ENCODE data around the gene COL11A1. TPM values are rescaled to one million over a fixed set of nuclear protein-coding genes. Genes with fewer than 3 reads are reported as not detected.
A peak's percentile ranks its signal among the peaks of the same experiment; 100 is the strongest.
"Not testable (repeated sequence)": the region's sequence is repeated elsewhere in the genome, so short reads cannot be mapped to it uniquely, and the experiment has no call there.

COL11A1 gene
- total RNA-seq, 1 experiment from 2014 or later: not detected

GRCh38 chr1:103063921-103064320 is 44.4 kb downstream of the COL11A1 start:
- peaks cover 5% of the 10 kb centered on the region for H3K4me1 Mint-ChIP-seq (ENCODE audit: insufficient read depth, unreplicated experiment)
- H3K27me3 Mint-ChIP-seq (ENCODE audit: insufficient read depth, unreplicated experiment): peaks cover 35% of the 10 kb centered on the region
- H3K27ac Mint-ChIP-seq (ENCODE audit: low read depth, unreplicated experiment): no peak overlapping the region
- no peaks in the 10 kb centered on the region for H3K36me3 Mint-ChIP-seq (ENCODE audit: insufficient read depth, unreplicated experiment)
- no peaks in the 10 kb centered on the region for H3K9me3 Mint-ChIP-seq (ENCODE audit: unreplicated experiment)
- DNase-seq (ENCODE audit: unreplicated experiment): peak; percentile 65
- ChIA-PET CTCF (no interaction called here), POLR2A (no interaction called here)
- H3K4me3 Mint-ChIP-seq (ENCODE audit: unreplicated experiment): no peak overlapping the region
- no TSS peak for BruUV-seq (replicated peaks)
- TF ChIP-seq CTCF (IDR thresholded peaks at IDR 0.05; ENCODE audit: unreplicated experiment): no peak
- intact Hi-C loops (cut with micrococcal nuclease): no loop called here

- Mint-ChIP-seq H3K27ac (ENCODE audit: low read depth, unreplicated experiment) (no peak overlapping the region), H3K9me3 (ENCODE audit: unreplicated experiment) (no peaks in the 10 kb centered on the region), H3K27me3 (ENCODE audit: insufficient read depth, unreplicated experiment) (peaks cover 22% of the 10 kb centered on the region), H3K4me1 (ENCODE audit: insufficient read depth, unreplicated experiment) (peaks cover 7% of the 10 kb centered on the region), H3K36me3 (ENCODE audit: insufficient read depth, unreplicated experiment) (no peaks in the 10 kb centered on the region), H3K4me3 (ENCODE audit: unreplicated experiment) (no peak overlapping the region)
- ChIA-PET POLR2A (no interaction called here), CTCF (interaction anchor here (0.7 kb wide), 1 partner anchor 1038 kb away, joined by 3 read pairs; no protein-coding TSS in a partner anchor)
- no peak for DNase-seq (ENCODE audit: unreplicated experiment)
- no peak for TF ChIP-seq CTCF (IDR thresholded peaks at IDR 0.05; ENCODE audit: unreplicated experiment)
- BruUV-seq (replicated peaks): no TSS peak
- intact Hi-C loops (cut with micrococcal nuclease): no loop called here
Observed at GRCh38 chr1:103058391-103058790, 49.9 kb downstream of the COL11A1 start.

GRCh38 chr1:103056423-103056822 is 51.9 kb downstream of the COL11A1 start:
- peak overlapping the region; percentile 85 for H3K27ac Mint-ChIP-seq (ENCODE audit: low read depth, unreplicated experiment)
- no peaks in the 10 kb centered on the region for H3K36me3 Mint-ChIP-seq (ENCODE audit: insufficient read depth, unreplicated experiment)
- POLR2A ChIA-PET: no interaction called here
- no peaks in the 10 kb centered on the region for H3K9me3 Mint-ChIP-seq (ENCODE audit: unreplicated experiment)
- no peak for TF ChIP-seq CTCF (IDR thresholded peaks at IDR 0.05; ENCODE audit: unreplicated experiment)
- DNase-seq (ENCODE audit: unreplicated experiment): peak; percentile 20
- H3K27me3 Mint-ChIP-seq (ENCODE audit: insufficient read depth, unreplicated experiment): peaks cover 22% of the 10 kb centered on the region
- peaks cover 7% of the 10 kb centered on the region for H3K4me1 Mint-ChIP-seq (ENCODE audit: insufficient read depth, unreplicated experiment)
- H3K4me3 Mint-ChIP-seq (ENCODE audit: unreplicated experiment): no peak overlapping the region
- CTCF ChIA-PET: no interaction called here
- intact Hi-C loops (cut with micrococcal nuclease): no loop called here
- BruUV-seq (replicated peaks): no TSS peak

GRCh38 chr1:103028110-103028509 is 80.2 kb downstream of the COL11A1 start:
- H3K4me3 Mint-ChIP-seq (ENCODE audit: unreplicated experiment); H3K4me1 Mint-ChIP-seq (ENCODE audit: insufficient read depth, unreplicated experiment); BruUV-seq (replicated peaks); H3K36me3 Mint-ChIP-seq (ENCODE audit: insufficient read depth, unreplicated experiment); H3K27ac Mint-ChIP-seq (ENCODE audit: low read depth, unreplicated experiment); H3K9me3 Mint-ChIP-seq (ENCODE audit: unreplicated experiment); CTCF ChIA-PET; intact Hi-C loops (cut with micrococcal nuclease); POLR2A ChIA-PET; DNase-seq (ENCODE audit: unreplicated experiment): not testable (repeated sequence)
- peaks cover 44% of the 10 kb centered on the region for H3K27me3 Mint-ChIP-seq (ENCODE audit: insufficient read depth, unreplicated experiment)

- Mint-ChIP-seq H3K27ac (ENCODE audit: low read depth, unreplicated experiment) (no peak overlapping the region), H3K4me1 (ENCODE audit: insufficient read depth, unreplicated experiment) (peaks cover 5% of the 10 kb centered on the region), H3K9me3 (ENCODE audit: unreplicated experiment) (no peaks in the 10 kb centered on the region), H3K4me3 (ENCODE audit: unreplicated experiment) (no peak overlapping the region), H3K27me3 (ENCODE audit: insufficient read depth, unreplicated experiment) (peaks cover 34% of the 10 kb centered on the region), H3K36me3 (ENCODE audit: insufficient read depth, unreplicated experiment) (no peaks in the 10 kb centered on the region)
- intact Hi-C loops (cut with micrococcal nuclease): no loop called here
- ChIA-PET CTCF (interaction anchor here (0.6 kb wide), 1 partner anchor 1708 kb away, joined by 3 read pairs; no protein-coding TSS in a partner anchor), POLR2A (interaction anchor here (0.8 kb wide), 1 partner anchor 9 kb away, joined by 3 read pairs; no protein-coding TSS in a partner anchor)
- BruUV-seq (replicated peaks): no TSS peak
- no peak for DNase-seq (ENCODE audit: unreplicated experiment)
- TF ChIP-seq CTCF (IDR thresholded peaks at IDR 0.05; ENCODE audit: unreplicated experiment): no peak
Observed at GRCh38 chr1:103025858-103026409, 82.4 kb downstream of the COL11A1 start.
